ENCODE results near the gene UNC5B. TPM values are rescaled to one million over a fixed set of nuclear protein-coding genes. Genes with fewer than 3 reads are reported as not detected.

UNC5B gene
- polyA plus RNA-seq, 1 donor (not counting 4 experiments of a cell fraction or from before 2014, with no cell fraction given), result 1.1 TPM

- no peaks in the 10 kb centered on the region for H3K27me3 ChIP-seq (ENCODE audit: control insufficient read depth, extremely low read depth, insufficient read depth, low read length)
- H3K9me1 ChIP-seq (ENCODE audit: control insufficient read depth, extremely low read depth, insufficient read depth, low read length), result no peaks in the 10 kb centered on the region
- no peak overlapping the region for H3K27ac ChIP-seq (ENCODE audit: control insufficient read depth, insufficient read depth, low read length)
- H3K9ac ChIP-seq (ENCODE audit: control insufficient read depth, extremely low read depth, insufficient read depth, low read length), result no peak overlapping the region
- H3K4me1 ChIP-seq (ENCODE audit: control insufficient read depth, extremely low read depth, insufficient read depth, low read length), result peaks cover 31% of the 10 kb centered on the region
- no peak for TF ChIP-seq EZH2 (IDR thresholded peaks at IDR 0.05; ENCODE audit: low read length)
- TF ChIP-seq CTCF (optimal IDR thresholded peaks at IDR 0.05 in 1 of 3, IDR thresholded peaks at IDR 0.05 in 1 of 3, conservative IDR thresholded peaks at IDR 0.05 in 1 of 3; ENCODE audit: extremely low read depth in 1 of 3, insufficient read depth in 2 of 3, low read length in 3 of 3), result no peak
- H4K20me1 ChIP-seq (ENCODE audit: control insufficient read depth, extremely low read depth, insufficient read depth, low read length), result no peaks in the 10 kb centered on the region
- no peak overlapping the region for H3K4me2 ChIP-seq (ENCODE audit: control insufficient read depth, extremely low read depth, insufficient read depth, low read depth, low read length)
- DNase-seq (ENCODE audit: low read depth, low spot score) (no peak), FAIRE-seq (no peak)
- no peaks in the 10 kb centered on the region for H3K9me3 ChIP-seq (ENCODE audit: control insufficient read depth, low read depth, low read length)
- H3K4me3 ChIP-seq (ENCODE audit: control insufficient read depth in 2 of 3, extremely low read depth in 1 of 3, insufficient read depth in 2 of 3, low read depth in 1 of 3, low read length in 3 of 3), result no peak overlapping the region
- H3K36me3 ChIP-seq (ENCODE audit: control insufficient read depth in 2 of 2, extremely low read depth in 1 of 2, insufficient read depth in 2 of 2, low read length in 2 of 2), result no peaks in the 10 kb centered on the region
- H3K79me2 ChIP-seq (ENCODE audit: control insufficient read depth, insufficient read depth, low read length), result no peaks in the 10 kb centered on the region
- H2AFZ ChIP-seq (ENCODE audit: control insufficient read depth, low read length), result no peak overlapping the region
- dilution Hi-C loops (cut with MboI; ENCODE audit: extremely low pct_ligation_motif_present, low sequenced_read_pairs), result no loop called here
Measured at GRCh38 chr10:71259282-71259681, 46.9 kb downstream of the UNC5B start.

GRCh38 chr10:71259815-71260501 lies 47.6 kb downstream of the UNC5B start:
- H3K79me2 ChIP-seq (ENCODE audit: control insufficient read depth, insufficient read depth, low read length), result no peaks in the 10 kb centered on the region
- FAIRE-seq (no peak), DNase-seq (ENCODE audit: low read depth, low spot score) (no peak)
- peak overlapping the region; percentile 7 for H3K9ac ChIP-seq (ENCODE audit: control insufficient read depth, extremely low read depth, insufficient read depth, low read length)
- no peaks in the 10 kb centered on the region for H3K9me1 ChIP-seq (ENCODE audit: control insufficient read depth, extremely low read depth, insufficient read depth, low read length)
- no peaks in the 10 kb centered on the region for H3K36me3 ChIP-seq (ENCODE audit: control insufficient read depth in 2 of 2, extremely low read depth in 1 of 2, insufficient read depth in 2 of 2, low read length in 2 of 2)
- no peak overlapping the region for H3K27ac ChIP-seq (ENCODE audit: control insufficient read depth, insufficient read depth, low read length)
- no peaks in the 10 kb centered on the region for H3K9me3 ChIP-seq (ENCODE audit: control insufficient read depth, low read depth, low read length)
- no peak overlapping the region for H2AFZ ChIP-seq (ENCODE audit: control insufficient read depth, low read length)
- peak overlapping the region; percentile 29 for H3K4me2 ChIP-seq (ENCODE audit: control insufficient read depth, extremely low read depth, insufficient read depth, low read depth, low read length)
- TF ChIP-seq CTCF (optimal IDR thresholded peaks at IDR 0.05 in 1 of 3, IDR thresholded peaks at IDR 0.05 in 1 of 3, conservative IDR thresholded peaks at IDR 0.05 in 1 of 3; ENCODE audit: extremely low read depth in 1 of 3, insufficient read depth in 2 of 3, low read length in 3 of 3) (no peak), EZH2 (IDR thresholded peaks at IDR 0.05; ENCODE audit: low read length) (no peak)
- H3K4me1 ChIP-seq (ENCODE audit: control insufficient read depth, extremely low read depth, insufficient read depth, low read length), result peaks cover 32% of the 10 kb centered on the region
- no peaks in the 10 kb centered on the region for H4K20me1 ChIP-seq (ENCODE audit: control insufficient read depth, extremely low read depth, insufficient read depth, low read length)
- dilution Hi-C loops (cut with MboI; ENCODE audit: extremely low pct_ligation_motif_present, low sequenced_read_pairs), result no loop called here
- H3K4me3 ChIP-seq (ENCODE audit: control insufficient read depth in 2 of 3, extremely low read depth in 1 of 3, insufficient read depth in 2 of 3, low read depth in 1 of 3, low read length in 3 of 3), result no peak overlapping the region
- H3K27me3 ChIP-seq (ENCODE audit: control insufficient read depth, extremely low read depth, insufficient read depth, low read length), result no peaks in the 10 kb centered on the region
